RWPE2 (cell line): ENCODE measurements around the gene SETDB2.

Experiments
- ATAC-seq: fragments of 200-7000 bp; cut with Tn5 transposase; 3 replicates; pipeline ENCODE4 v1.9.1; 2021; ENCODE audit warnings: low read depth
- DNase-seq: peaks from one replicate; pipeline ENCODE4 v3.0.0-alpha.2; 2020; ENCODE audit warnings: low spot score
- H3K27ac ChIP-seq: fragments of 450-650 bp; 2 replicates; pipeline ENCODE4 v1.5.1; 2017; ENCODE audit warnings: mild to moderate bottlenecking; ENCODE audit not compliant: poor library complexity, severe bottlenecking
- H3K27me3 ChIP-seq: fragments of 250-450 bp; sonication (Bioruptor Pico); 2 replicates; pipeline ENCODE4 v1.5.1; 2021; ENCODE audit warnings: mild to moderate bottlenecking, moderate library complexity; ENCODE audit not compliant: insufficient read depth, poor library complexity, severe bottlenecking
- H3K36me3 ChIP-seq: fragments of 250-450 bp; sonication (Bioruptor Pico); 2 replicates; pipeline ENCODE4 v1.5.1; 2020; ENCODE audit warnings: low read depth, mild to moderate bottlenecking, moderate library complexity
- H3K4me1 ChIP-seq: fragments of 250-450 bp; sonication (Bioruptor Pico); 2 replicates; pipeline ENCODE4 v1.5.1; 2021; ENCODE audit warnings: mild to moderate bottlenecking, moderate library complexity; ENCODE audit not compliant: insufficient read depth, poor library complexity, severe bottlenecking
- H3K4me3 ChIP-seq: fragments of 250-450 bp; sonication (Bioruptor Pico); 2 replicates; pipeline ENCODE4 v1.5.1; 2021; ENCODE audit warnings: mild to moderate bottlenecking, moderate library complexity; ENCODE audit not compliant: severe bottlenecking
- H3K9me3 ChIP-seq: fragments of 250-450 bp; sonication (Bioruptor Pico); 2 replicates; pipeline ENCODE4 v1.5.1; 2021; ENCODE audit warnings: mild to moderate bottlenecking, moderate library complexity; ENCODE audit not compliant: severe bottlenecking
- CTCF ChIP-seq: fragments of 450-650 bp; IDR thresholded peaks from one replicate; pipeline ENCODE4 v1.5.1; 2017; ENCODE audit warnings: mild to moderate bottlenecking, moderate library complexity; ENCODE audit not compliant: poor library complexity, severe bottlenecking

SETDB2 gene

DNA sequence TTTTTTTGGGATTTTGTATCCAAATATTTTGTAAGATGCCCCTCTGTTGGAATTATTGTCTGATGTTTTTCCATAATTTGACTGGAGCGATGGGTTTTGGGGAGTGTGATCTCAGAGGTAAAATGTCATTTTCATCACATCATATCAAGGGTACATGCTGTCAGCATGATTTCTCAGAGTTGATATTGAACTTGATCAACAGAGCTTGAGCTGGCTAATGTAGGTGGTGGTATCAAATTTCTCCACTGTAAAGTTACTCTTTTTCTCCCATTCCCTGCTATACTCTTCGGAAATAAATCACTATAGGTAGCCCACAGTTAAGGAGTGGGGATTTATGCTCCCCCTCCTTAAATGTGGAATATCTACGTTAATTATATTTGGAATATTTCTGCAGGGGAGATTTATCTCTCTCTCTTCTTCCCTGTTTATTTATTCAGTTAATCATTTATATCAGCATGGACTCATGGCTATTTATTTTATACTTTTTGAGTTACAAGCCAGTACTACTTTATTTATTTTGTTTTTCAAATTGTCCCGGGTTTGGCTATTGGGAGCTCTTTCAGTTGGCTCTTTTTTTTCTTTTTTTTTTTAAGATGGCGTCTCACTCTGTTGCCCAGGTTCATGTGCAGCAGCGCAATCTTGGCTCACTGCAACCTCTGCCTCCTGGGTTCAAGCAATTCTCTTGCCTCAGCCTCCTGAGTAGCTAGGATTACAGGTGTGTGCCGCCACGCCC lies 8.8 kb downstream of the SETDB2 start:
- ATAC-seq, result no peak
- H3K4me3 ChIP-seq, result no peak overlapping the region
- H3K36me3 ChIP-seq, result 0 out of 2 replicates have a peak, but pooled peaks cover 3% of the 10 kb centered on the region
- no peak overlapping the region for H3K27ac ChIP-seq
- TF ChIP-seq CTCF, result no peak
- no peaks in the 10 kb centered on the region for H3K9me3 ChIP-seq
- no peaks in the 10 kb centered on the region for H3K27me3 ChIP-seq
- DNase-seq, result no peak
- H3K4me1 ChIP-seq, result peaks cover 7% of the 10 kb centered on the region

- H3K27ac ChIP-seq, result no peak overlapping the region
- no peak overlapping the region for H3K4me3 ChIP-seq
- ATAC-seq (no peak), DNase-seq (no peak)
- 0 out of 2 replicates have a peak, but pooled peaks cover 3% of the 10 kb centered on the region for H3K36me3 ChIP-seq
- TF ChIP-seq CTCF, result no peak
- H3K9me3 ChIP-seq, result no peaks in the 10 kb centered on the region
- peaks cover 7% of the 10 kb centered on the region for H3K4me1 ChIP-seq
- no peaks in the 10 kb centered on the region for H3K27me3 ChIP-seq
These were observed 9.4 kb downstream of the SETDB2 start for GRCh38 chr13:49453465-49453864.

GRCh38 chr13:49454388-49455006 lies 10.4 kb downstream of the SETDB2 start:
- no peaks in the 10 kb centered on the region for H3K27me3 ChIP-seq
- ATAC-seq (no peak), DNase-seq (no peak)
- H3K36me3 ChIP-seq, result 0 out of 2 replicates have a peak, but pooled peaks cover 3% of the 10 kb centered on the region
- no peak overlapping the region for H3K27ac ChIP-seq
- H3K4me1 ChIP-seq, result peaks cover 7% of the 10 kb centered on the region
- H3K4me3 ChIP-seq, result no peak overlapping the region
- no peaks in the 10 kb centered on the region for H3K9me3 ChIP-seq
- no peak for TF ChIP-seq CTCF

- Histone ChIP-seq H3K4me3 (no peak overlapping the region), H3K36me3 (0 out of 2 replicates have a peak, but pooled peaks cover 3% of the 10 kb centered on the region), H3K27me3 (no peaks in the 10 kb centered on the region)
These were observed 10.9 kb downstream of the SETDB2 start for GRCh38 chr13:49455007-49455398.

More at GRCh38 chr13:49455007-49455398, 10.9 kb downstream of the SETDB2 start:
- TF ChIP-seq CTCF, result no peak
- no peak for DNase-seq
- H3K4me1 ChIP-seq, result peaks cover 7% of the 10 kb centered on the region
- H3K9me3 ChIP-seq, result no peaks in the 10 kb centered on the region
- no peak for ATAC-seq
- no peak overlapping the region for H3K27ac ChIP-seq
